Panc1 (cell line): ENCODE measurements around the gene ATP1A1. TPM values are rescaled to one million over a fixed set of nuclear protein-coding genes. Genes with fewer than 3 reads are reported as not detected.

Experiments
- ATAC-seq: fragments of 200-7000 bp; cut with Tn5 transposase; 2 replicates; pipeline ENCODE4 v1.9.1; 2020; ENCODE audit warnings: mild to moderate bottlenecking, moderate library complexity
- BruUV-seq: library from RNA; stranded (reverse); fragments of 400-500 nt; replicated peaks from 2 replicates; lab custom pipeline; 2021; lab: Mats Ljungman, UMichigan
- CTCF ChIA-PET: fragments of 300-600 bp; sonication (Branson Sonifier 250); formaldehyde crosslinking; loops from one replicate; lab custom pipeline; 2022; ENCODE audit warnings: antibody characterized with exemption; lab: Charles Lee
- POLR2A ChIA-PET: fragments of 300-600 bp; sonication (Branson Sonifier 250); formaldehyde crosslinking; loops from one replicate; lab custom pipeline; 2022; ENCODE audit warnings: antibody characterized with exemption; lab: Charles Lee
- DNase-seq: peaks from one replicate; pipeline ENCODE4 v3.0.0-alpha.2; 2010; ENCODE audit warnings: low read depth, low spot score
- H3K27ac ChIP-seq: 2 replicates; pipeline ENCODE4 v1.5.1; 2011; ENCODE audit warnings: mild to moderate bottlenecking, low read length, inconsistent platforms
- H3K27me3 ChIP-seq: fragments of 200-500 bp; sonication (Bioruptor generic); 2 replicates; pipeline ENCODE4 v1.6.0; 2014; ENCODE audit warnings: low read length, inconsistent platforms; ENCODE audit not compliant: control insufficient read depth, insufficient read depth
- H3K36me3 ChIP-seq: fragments of 200-500 bp; sonication (Bioruptor generic); 2 replicates; pipeline ENCODE4 v1.5.1; 2014; ENCODE audit warnings: inconsistent platforms, mild to moderate bottlenecking, low read length, moderate library complexity; ENCODE audit not compliant: control insufficient read depth, insufficient read depth
- H3K4me1 ChIP-seq: 2 replicates; pipeline ENCODE4 v1.5.1; 2011; ENCODE audit warnings: inconsistent platforms, mild to moderate bottlenecking, low read length, moderate library complexity; ENCODE audit not compliant: control insufficient read depth, insufficient read depth
- H3K4me3 ChIP-seq, 2 experiments: 2 replicates each; pipeline ENCODE4 v1.5.1; 2011 to 2012; ENCODE audit warnings: low read depth in 2 of 2, low read length in 2 of 2, mild to moderate bottlenecking in 2 of 2, inconsistent platforms in 1 of 2, moderate library complexity in 1 of 2
- H3K9me3 ChIP-seq: fragments of 200-500 bp; sonication (Bioruptor generic); 2 replicates; pipeline ENCODE4 v1.5.1; 2014; ENCODE audit warnings: low read depth, mild to moderate bottlenecking, inconsistent platforms, low read length, moderate library complexity; ENCODE audit not compliant: control insufficient read depth, insufficient read depth
- POLR2AphosphoS5 ChIP-seq: IDR thresholded peaks from 2 replicates; pipeline ENCODE4 v1.6.1; 2012; ENCODE audit warnings: mild to moderate bottlenecking, low read depth, low read length, moderate library complexity
- SIN3A ChIP-seq: IDR thresholded peaks from 2 replicates; pipeline ENCODE4 v1.6.1; 2012; ENCODE audit warnings: low read depth, mild to moderate bottlenecking, low read length, moderate library complexity, borderline replicate concordance; ENCODE audit not compliant: insufficient read depth
- TCF7L2 ChIP-seq: IDR thresholded peaks from 2 replicates; pipeline ENCODE4 v1.6.1; 2011; ENCODE audit warnings: mild to moderate bottlenecking, low read depth, low read length, inconsistent platforms
- in situ Hi-C: cut with HindIII; loops from 2 replicates; pipeline ENCODE4 v1.10.0; 2016; ENCODE audit warnings: low sequenced_read_pairs, low pct_unique_long_range_greater_than_20kb
- intact Hi-C: fragments of 100-400 bp; cut with micrococcal nuclease; formaldehyde crosslinking; loops from one replicate; pipeline ENCODE4 v1.10.0; 2022; ENCODE audit not compliant: unreplicated experiment
- total RNA-seq: library from RNA; stranded (reverse); gene quantifications from one replicate; pipeline ENCODE4 v1.2.1, GENCODE V29; 2021; ENCODE audit not compliant: unreplicated experiment
- TF ChIP-seq, protein P1 (sequence below): fragments of 450-650 bp; IDR thresholded peaks from 2 replicates; pipeline ENCODE4 v1.5.1; 2017; ENCODE audit warnings: mild to moderate bottlenecking
- TF ChIP-seq, protein P2 (sequence below), 2 experiments: IDR thresholded peaks; 2 replicates each; pipeline ENCODE4 v1.6.1; 2011 to 2012; ENCODE audit warnings: low read depth in 2 of 2, control low read depth in 1 of 2, low read length in 1 of 2, mild to moderate bottlenecking in 1 of 2, moderate library complexity in 1 of 2; ENCODE audit not compliant: insufficient read depth in 1 of 2

ATP1A1 gene
- total RNA-seq, 1 experiment from 2014 or later: 131 TPM

DNA sequence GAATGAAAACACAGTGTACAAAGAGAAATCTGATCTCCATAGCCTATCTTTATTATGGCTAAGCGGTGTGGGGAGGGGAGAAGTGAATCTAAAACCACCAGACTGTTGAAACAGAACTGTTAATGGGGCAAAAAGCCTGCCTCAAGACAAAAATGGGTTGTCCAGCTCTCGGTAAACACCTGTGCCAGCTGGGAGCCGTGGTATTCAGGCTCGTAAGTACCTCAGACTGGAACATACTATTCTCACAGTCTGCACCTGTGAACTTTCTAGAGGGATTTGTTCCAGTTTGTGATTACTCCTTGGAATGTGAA is 42.7 kb upstream of the ATP1A1 start:
- no peaks in the 10 kb centered on the region for H3K36me3 ChIP-seq
- H3K27me3 ChIP-seq: no peaks in the 10 kb centered on the region
- ATAC-seq (no peak), DNase-seq (no peak)
- H3K27ac ChIP-seq: no peak overlapping the region
- in situ Hi-C loops (no loop called here), intact Hi-C loops (no loop called here)
- ChIA-PET POLR2A (no interaction called here), CTCF (no interaction called here)
- H3K4me1 ChIP-seq: no peaks in the 10 kb centered on the region
- no peak for TF ChIP-seq POLR2AphosphoS5
- no peak for TF ChIP-seq TCF7L2
- TF ChIP-seq, protein P1, sequence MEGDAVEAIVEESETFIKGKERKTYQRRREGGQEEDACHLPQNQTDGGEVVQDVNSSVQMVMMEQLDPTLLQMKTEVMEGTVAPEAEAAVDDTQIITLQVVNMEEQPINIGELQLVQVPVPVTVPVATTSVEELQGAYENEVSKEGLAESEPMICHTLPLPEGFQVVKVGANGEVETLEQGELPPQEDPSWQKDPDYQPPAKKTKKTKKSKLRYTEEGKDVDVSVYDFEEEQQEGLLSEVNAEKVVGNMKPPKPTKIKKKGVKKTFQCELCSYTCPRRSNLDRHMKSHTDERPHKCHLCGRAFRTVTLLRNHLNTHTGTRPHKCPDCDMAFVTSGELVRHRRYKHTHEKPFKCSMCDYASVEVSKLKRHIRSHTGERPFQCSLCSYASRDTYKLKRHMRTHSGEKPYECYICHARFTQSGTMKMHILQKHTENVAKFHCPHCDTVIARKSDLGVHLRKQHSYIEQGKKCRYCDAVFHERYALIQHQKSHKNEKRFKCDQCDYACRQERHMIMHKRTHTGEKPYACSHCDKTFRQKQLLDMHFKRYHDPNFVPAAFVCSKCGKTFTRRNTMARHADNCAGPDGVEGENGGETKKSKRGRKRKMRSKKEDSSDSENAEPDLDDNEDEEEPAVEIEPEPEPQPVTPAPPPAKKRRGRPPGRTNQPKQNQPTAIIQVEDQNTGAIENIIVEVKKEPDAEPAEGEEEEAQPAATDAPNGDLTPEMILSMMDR: no peak
- TF ChIP-seq, protein P2, sequence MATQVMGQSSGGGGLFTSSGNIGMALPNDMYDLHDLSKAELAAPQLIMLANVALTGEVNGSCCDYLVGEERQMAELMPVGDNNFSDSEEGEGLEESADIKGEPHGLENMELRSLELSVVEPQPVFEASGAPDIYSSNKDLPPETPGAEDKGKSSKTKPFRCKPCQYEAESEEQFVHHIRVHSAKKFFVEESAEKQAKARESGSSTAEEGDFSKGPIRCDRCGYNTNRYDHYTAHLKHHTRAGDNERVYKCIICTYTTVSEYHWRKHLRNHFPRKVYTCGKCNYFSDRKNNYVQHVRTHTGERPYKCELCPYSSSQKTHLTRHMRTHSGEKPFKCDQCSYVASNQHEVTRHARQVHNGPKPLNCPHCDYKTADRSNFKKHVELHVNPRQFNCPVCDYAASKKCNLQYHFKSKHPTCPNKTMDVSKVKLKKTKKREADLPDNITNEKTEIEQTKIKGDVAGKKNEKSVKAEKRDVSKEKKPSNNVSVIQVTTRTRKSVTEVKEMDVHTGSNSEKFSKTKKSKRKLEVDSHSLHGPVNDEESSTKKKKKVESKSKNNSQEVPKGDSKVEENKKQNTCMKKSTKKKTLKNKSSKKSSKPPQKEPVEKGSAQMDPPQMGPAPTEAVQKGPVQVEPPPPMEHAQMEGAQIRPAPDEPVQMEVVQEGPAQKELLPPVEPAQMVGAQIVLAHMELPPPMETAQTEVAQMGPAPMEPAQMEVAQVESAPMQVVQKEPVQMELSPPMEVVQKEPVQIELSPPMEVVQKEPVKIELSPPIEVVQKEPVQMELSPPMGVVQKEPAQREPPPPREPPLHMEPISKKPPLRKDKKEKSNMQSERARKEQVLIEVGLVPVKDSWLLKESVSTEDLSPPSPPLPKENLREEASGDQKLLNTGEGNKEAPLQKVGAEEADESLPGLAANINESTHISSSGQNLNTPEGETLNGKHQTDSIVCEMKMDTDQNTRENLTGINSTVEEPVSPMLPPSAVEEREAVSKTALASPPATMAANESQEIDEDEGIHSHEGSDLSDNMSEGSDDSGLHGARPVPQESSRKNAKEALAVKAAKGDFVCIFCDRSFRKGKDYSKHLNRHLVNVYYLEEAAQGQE (IDR thresholded peaks at IDR 0.05; ENCODE audit: insufficient read depth in 1 of 2, low read depth in 2 of 2, low read length in 1 of 2): no peak
- TF ChIP-seq SIN3A: no peak
- no peak overlapping the region for H3K4me3 ChIP-seq
- no peaks in the 10 kb centered on the region for H3K9me3 ChIP-seq
- BruUV-seq: no TSS peak

DNA sequence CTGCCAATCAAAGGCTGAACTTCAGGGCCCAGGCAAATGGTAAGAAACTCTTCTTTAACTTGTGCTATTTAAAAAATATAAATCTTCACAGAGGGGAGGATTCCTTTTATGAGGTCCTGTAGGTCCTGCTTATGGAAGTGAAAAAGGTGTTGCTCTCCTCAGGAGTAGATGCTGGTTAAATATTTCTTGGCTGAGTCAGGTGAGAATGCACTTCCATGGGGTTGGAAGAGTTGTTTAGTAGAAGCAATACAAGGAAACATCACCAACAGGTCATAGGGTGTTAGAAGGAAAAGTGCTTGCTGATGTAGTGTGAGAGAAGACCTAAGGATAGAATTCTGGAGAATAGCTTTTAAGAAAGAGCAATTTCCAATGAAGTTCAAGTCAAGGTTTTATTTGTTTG is 42.2 kb upstream of the ATP1A1 start:
- in situ Hi-C loops (no loop called here), intact Hi-C loops (no loop called here)
- H3K4me1 ChIP-seq: no peaks in the 10 kb centered on the region
- no peak overlapping the region for H3K27ac ChIP-seq
- no peaks in the 10 kb centered on the region for H3K27me3 ChIP-seq
- TF ChIP-seq SIN3A: no peak
- DNase-seq (no peak), ATAC-seq (no peak)
- ChIA-PET POLR2A (no interaction called here), CTCF (no interaction called here)
- no TSS peak for BruUV-seq
- no peaks in the 10 kb centered on the region for H3K36me3 ChIP-seq
- H3K4me3 ChIP-seq: no peak overlapping the region
- H3K9me3 ChIP-seq: no peaks in the 10 kb centered on the region

DNA sequence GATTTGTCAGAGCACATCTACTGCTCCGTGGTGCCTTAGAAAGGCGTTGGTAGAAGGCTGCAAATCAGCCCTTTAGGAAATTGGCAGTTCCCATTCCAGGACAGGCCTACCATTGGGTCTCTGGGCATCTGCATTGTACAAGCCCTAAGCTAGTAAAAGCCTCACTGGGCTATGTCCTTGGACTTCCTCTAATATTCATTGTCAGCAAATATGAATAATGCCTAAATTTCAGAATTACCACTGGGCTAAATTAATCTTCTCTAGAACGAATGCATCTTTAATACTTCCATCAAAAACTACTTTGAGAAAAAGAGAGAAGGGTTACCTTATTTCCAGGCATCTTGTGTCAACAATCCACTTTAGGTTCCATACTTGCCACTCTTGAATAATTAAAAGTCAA is 41.5 kb upstream of the ATP1A1 start:
- no peak overlapping the region for H3K4me3 ChIP-seq
- H3K27ac ChIP-seq: no peak overlapping the region
- ATAC-seq: no peak
- ChIA-PET POLR2A (no interaction called here), CTCF (no interaction called here)
- intact Hi-C loops: no loop called here
- BruUV-seq: no TSS peak
- no peaks in the 10 kb centered on the region for H3K36me3 ChIP-seq
- no peaks in the 10 kb centered on the region for H3K27me3 ChIP-seq
- TF ChIP-seq POLR2AphosphoS5 (no peak), TCF7L2 (no peak)
- TF ChIP-seq, protein P1: no peak
- TF ChIP-seq, protein P2 (IDR thresholded peaks at IDR 0.05; ENCODE audit: insufficient read depth in 1 of 2, low read depth in 2 of 2, low read length in 1 of 2): no peak
- no peak for DNase-seq
- in situ Hi-C loops: no loop called here
- no peaks in the 10 kb centered on the region for H3K4me1 ChIP-seq
- H3K9me3 ChIP-seq: no peaks in the 10 kb centered on the region
